Globus pallidus (tissue), 1 donor: Measurements from ENCODE around the gene PDE8B.

Experiments
- DNase-seq: peaks from one replicate; pipeline ENCODE4 v3.0.0-alpha.2; 2015; ENCODE audit warnings: low spot score

Gene PDE8B

GRCh38 chr5:77285251-77285841, 74.9 kb downstream of the PDE8B start:
- no peak for DNase-seq

GRCh38 chr5:77292026-77292757, 81.7 kb downstream of the PDE8B start:
- no peak for DNase-seq

- no peak for DNase-seq
These were observed 83.7 kb downstream of the PDE8B start for GRCh38 chr5:77294185-77294584.

GRCh38 chr5:77295863-77296378, 85.4 kb downstream of the PDE8B start:
- no peak for DNase-seq

- no peak for DNase-seq
These were observed 87.7 kb downstream of the PDE8B start for GRCh38 chr5:77298146-77298545.

GRCh38 chr5:77300451-77300850, 90.0 kb downstream of the PDE8B start:
- no peak for DNase-seq

GRCh38 chr5:77301447-77301883, 91.0 kb downstream of the PDE8B start:
- DNase-seq: no peak

- DNase-seq: no peak
These were observed 91.8 kb downstream of the PDE8B start for GRCh38 chr5:77302247-77302646.

GRCh38 chr5:77302653-77303052, 92.2 kb downstream of the PDE8B start:
- DNase-seq: no peak

GRCh38 chr5:77304388-77304787, 93.9 kb downstream of the PDE8B start:
- DNase-seq: no peak

- no peak for DNase-seq
These were observed 94.9 kb downstream of the PDE8B start for GRCh38 chr5:77305222-77305846.

- DNase-seq: no peak
These were observed 95.5 kb downstream of the PDE8B start for GRCh38 chr5:77305956-77306355.

GRCh38 chr5:77306531-77306930, 96.1 kb downstream of the PDE8B start:
- no peak for DNase-seq

GRCh38 chr5:77308154-77308960, 97.9 kb downstream of the PDE8B start:
- DNase-seq: no peak

- DNase-seq: no peak
These were observed 98.7 kb downstream of the PDE8B start for GRCh38 chr5:77309140-77309539.

- no peak for DNase-seq
These were observed 100.2 kb downstream of the PDE8B start for GRCh38 chr5:77310494-77311213.

GRCh38 chr5:77311214-77311571, 100.7 kb downstream of the PDE8B start:
- DNase-seq: no peak

- DNase-seq: no peak
These were observed 101.9 kb downstream of the PDE8B start for GRCh38 chr5:77312413-77312812.

- no peak for DNase-seq
These were observed 106.6 kb downstream of the PDE8B start for GRCh38 chr5:77316871-77317661.

GRCh38 chr5:77318060-77318459, 107.6 kb downstream of the PDE8B start:
- no peak for DNase-seq
